ENCODE results near the gene SOCS7.

The SOCS7 gene

GRCh38 chr17:38343608-38344419 lies 7.8 kb upstream of the SOCS7 start, which contains the start of gene GPR179:
Gene GPR179 (minus strand): TSS chr17:38343956. CDS start chr17:38343789, 167 bp downstream.
- DNase-seq, result no peak
- H2AK5ac ChIP-seq (ENCODE audit: low read length, severe bottlenecking), result no peak within 1 kb of the TSS
- H2BK15ac ChIP-seq (ENCODE audit: low read depth, poor library complexity, severe bottlenecking), result no peak within 1 kb of the TSS
- H2BK120ac ChIP-seq (ENCODE audit: low read depth, low read length), result no peak within 1 kb of the TSS
- H3K79me1 ChIP-seq (replicated peaks; ENCODE audit: low read length, poor library complexity, severe bottlenecking), result no peaks in the 10 kb centered on the region
- H3K27ac ChIP-seq (ENCODE audit: low read length, poor library complexity, severe bottlenecking), result no peak within 1 kb of the TSS
- H3K4me3 ChIP-seq (ENCODE audit: insufficient read depth in 1 of 2, low read depth in 1 of 2, low read length in 2 of 2), result no peak within 1 kb of the TSS
- H3K4ac ChIP-seq (ENCODE audit: low read depth in 1 of 2, low read length in 2 of 2), result no peak within 1 kb of the TSS
- no peak within 1 kb of the TSS for H2AFZ ChIP-seq (ENCODE audit: low read depth, low read length)
- H4K91ac ChIP-seq (ENCODE audit: low read length), result no peak within 1 kb of the TSS
- peaks cover 32 to 38% of the 10 kb centered on the region in 2 experiments for H3K27me3 ChIP-seq (ENCODE audit: control insufficient read depth in 1 of 2, insufficient read depth in 1 of 2, low read length in 2 of 2)
- no peak within 1 kb of the TSS for H3K18ac ChIP-seq (ENCODE audit: low read depth in 1 of 2, low read length in 2 of 2)
- H3K36me3 ChIP-seq (ENCODE audit: control insufficient read depth in 1 of 2, insufficient read depth in 2 of 2, low read depth in 1 of 2, low read length in 2 of 2), result no peaks in the 10 kb centered on the region
- no peak within 1 kb of the TSS for H2BK5ac ChIP-seq (ENCODE audit: low read depth, low read length, poor library complexity, severe bottlenecking)
- H3K14ac ChIP-seq (ENCODE audit: low read length in 2 of 2), result peak within 1 kb of the TSS in 1 of 2 experiments; percentile 94
- peaks cover 5% of the 10 kb centered on the region for H3K4me1 ChIP-seq (ENCODE audit: control insufficient read depth, insufficient read depth, low read depth, low read length)
- WGBS, result 89% methylated on average over 17 of the region's 18 CpGs
- no peaks in the 10 kb centered on the region for H3K9me3 ChIP-seq (ENCODE audit: control insufficient read depth, low read length)
- no peak within 1 kb of the TSS for H3K4me2 ChIP-seq (ENCODE audit: low read length, poor library complexity, severe bottlenecking)
- H3K9ac ChIP-seq (ENCODE audit: low read length), result no peak within 1 kb of the TSS
- H2BK12ac ChIP-seq (ENCODE audit: low read length in 2 of 2), result no peak within 1 kb of the TSS
- no peak within 1 kb of the TSS for H4K8ac ChIP-seq (ENCODE audit: low read length)
- no peak within 1 kb of the TSS for H3K23ac ChIP-seq (ENCODE audit: low read length in 2 of 2)

- Histone ChIP-seq H3K4ac (ENCODE audit: low read depth in 1 of 2, low read length in 2 of 2) (no peak overlapping the region), H2BK120ac (ENCODE audit: low read depth, low read length) (no peak overlapping the region), H2BK15ac (ENCODE audit: low read depth, poor library complexity, severe bottlenecking) (no peak overlapping the region), H2AK5ac (ENCODE audit: low read length, severe bottlenecking) (no peak overlapping the region), H2BK12ac (ENCODE audit: low read length in 2 of 2) (no peak overlapping the region), H3K27me3 (ENCODE audit: control insufficient read depth in 1 of 2, insufficient read depth in 1 of 2, low read length in 2 of 2) (peaks cover 27 to 32% of the 10 kb centered on the region in 2 experiments), H3K27ac (ENCODE audit: low read length, poor library complexity, severe bottlenecking) (no peak overlapping the region), H3K36me3 (ENCODE audit: control insufficient read depth in 1 of 2, insufficient read depth in 2 of 2, low read depth in 1 of 2, low read length in 2 of 2) (no peaks in the 10 kb centered on the region), H2AFZ (ENCODE audit: low read depth, low read length) (no peak overlapping the region), H3K18ac (ENCODE audit: low read depth in 1 of 2, low read length in 2 of 2) (no peak overlapping the region), H3K9ac (ENCODE audit: low read length) (no peak overlapping the region), H3K4me2 (ENCODE audit: low read length, poor library complexity, severe bottlenecking) (no peak overlapping the region), H3K79me1 (replicated peaks; ENCODE audit: low read length, poor library complexity, severe bottlenecking) (no peaks in the 10 kb centered on the region), H3K4me3 (ENCODE audit: insufficient read depth in 1 of 2, low read depth in 1 of 2, low read length in 2 of 2) (no peak overlapping the region), H3K4me1 (ENCODE audit: control insufficient read depth, insufficient read depth, low read depth, low read length) (peaks cover 5% of the 10 kb centered on the region), H3K9me3 (ENCODE audit: control insufficient read depth, low read length) (no peaks in the 10 kb centered on the region), H4K8ac (ENCODE audit: low read length) (no peak overlapping the region), H4K91ac (ENCODE audit: low read length) (no peak overlapping the region), H3K23ac (ENCODE audit: low read length in 2 of 2) (no peak overlapping the region), H2BK5ac (ENCODE audit: low read depth, low read length, poor library complexity, severe bottlenecking) (no peak overlapping the region), H3K14ac (ENCODE audit: low read length in 2 of 2) (peak overlapping the region in 1 of 2 experiments; percentile 94)
- DNase-seq, result no peak
- WGBS, result 93% methylated on average over 3 of the region's 3 CpGs
Observed at GRCh38 chr17:38344420-38344745, 7.3 kb upstream of the SOCS7 start.

- Histone ChIP-seq H2BK5ac (ENCODE audit: low read depth, low read length, poor library complexity, severe bottlenecking) (no peak overlapping the region), H2AFZ (ENCODE audit: low read depth, low read length) (no peak overlapping the region), H3K23ac (ENCODE audit: low read length in 2 of 2) (no peak overlapping the region), H3K14ac (ENCODE audit: low read length in 2 of 2) (no peak overlapping the region), H3K79me1 (replicated peaks; ENCODE audit: low read length, poor library complexity, severe bottlenecking) (no peaks in the 10 kb centered on the region), H2AK5ac (ENCODE audit: low read length, severe bottlenecking) (no peak overlapping the region), H3K4me1 (ENCODE audit: control insufficient read depth, insufficient read depth, low read depth, low read length) (peaks cover 5% of the 10 kb centered on the region), H4K91ac (ENCODE audit: low read length) (no peak overlapping the region), H3K4me3 (ENCODE audit: insufficient read depth in 1 of 2, low read depth in 1 of 2, low read length in 2 of 2) (no peak overlapping the region), H3K9me3 (ENCODE audit: control insufficient read depth, low read length) (no peaks in the 10 kb centered on the region), H2BK120ac (ENCODE audit: low read depth, low read length) (no peak overlapping the region), H3K4ac (ENCODE audit: low read depth in 1 of 2, low read length in 2 of 2) (no peak overlapping the region), H3K4me2 (ENCODE audit: low read length, poor library complexity, severe bottlenecking) (no peak overlapping the region), H3K27ac (ENCODE audit: low read length, poor library complexity, severe bottlenecking) (no peak overlapping the region), H3K9ac (ENCODE audit: low read length) (no peak overlapping the region), H3K27me3 (ENCODE audit: control insufficient read depth in 1 of 2, insufficient read depth in 1 of 2, low read length in 2 of 2) (peaks cover 25 to 31% of the 10 kb centered on the region in 2 experiments), H3K18ac (ENCODE audit: low read depth in 1 of 2, low read length in 2 of 2) (no peak overlapping the region), H2BK12ac (ENCODE audit: low read length in 2 of 2) (no peak overlapping the region), H4K8ac (ENCODE audit: low read length) (no peak overlapping the region), H3K36me3 (ENCODE audit: control insufficient read depth in 1 of 2, insufficient read depth in 2 of 2, low read depth in 1 of 2, low read length in 2 of 2) (no peaks in the 10 kb centered on the region), H2BK15ac (ENCODE audit: low read depth, poor library complexity, severe bottlenecking) (no peak overlapping the region)
- no peak for DNase-seq
- 92% methylated on average over 7 of the region's 7 CpGs for WGBS
Observed at GRCh38 chr17:38345743-38346142, 5.9 kb upstream of the SOCS7 start.

GRCh38 chr17:38349097-38349730 lies 2.4 kb upstream of the SOCS7 start:
- no peak overlapping the region for H3K23ac ChIP-seq (ENCODE audit: low read length in 2 of 2)
- no peak overlapping the region for H3K4me3 ChIP-seq (ENCODE audit: insufficient read depth in 1 of 2, low read depth in 1 of 2, low read length in 2 of 2)
- DNase-seq, result peak; percentile 86
- H3K18ac ChIP-seq (ENCODE audit: low read depth in 1 of 2, low read length in 2 of 2), result no peak overlapping the region
- no peak overlapping the region for H3K4ac ChIP-seq (ENCODE audit: low read depth in 1 of 2, low read length in 2 of 2)
- H4K8ac ChIP-seq (ENCODE audit: low read length), result no peak overlapping the region
- H4K91ac ChIP-seq (ENCODE audit: low read length), result no peak overlapping the region
- peaks cover 5% of the 10 kb centered on the region in 2 experiments for H3K27me3 ChIP-seq (ENCODE audit: control insufficient read depth in 1 of 2, insufficient read depth in 1 of 2, low read length in 2 of 2)
- H3K14ac ChIP-seq (ENCODE audit: low read length in 2 of 2), result no peak overlapping the region
- H2AFZ ChIP-seq (ENCODE audit: low read depth, low read length), result no peak overlapping the region
- H3K9me3 ChIP-seq (ENCODE audit: control insufficient read depth, low read length), result no peaks in the 10 kb centered on the region
- H3K9ac ChIP-seq (ENCODE audit: low read length), result no peak overlapping the region
- no peak overlapping the region for H2AK5ac ChIP-seq (ENCODE audit: low read length, severe bottlenecking)
- H3K4me1 ChIP-seq (ENCODE audit: control insufficient read depth, insufficient read depth, low read depth, low read length), result peaks cover 5% of the 10 kb centered on the region
- H2BK5ac ChIP-seq (ENCODE audit: low read depth, low read length, poor library complexity, severe bottlenecking), result no peak overlapping the region
- no peak overlapping the region for H3K27ac ChIP-seq (ENCODE audit: low read length, poor library complexity, severe bottlenecking)
- H2BK15ac ChIP-seq (ENCODE audit: low read depth, poor library complexity, severe bottlenecking), result no peak overlapping the region
- H3K79me1 ChIP-seq (replicated peaks; ENCODE audit: low read length, poor library complexity, severe bottlenecking), result peaks cover 6% of the 10 kb centered on the region
- H3K36me3 ChIP-seq (ENCODE audit: control insufficient read depth in 1 of 2, insufficient read depth in 2 of 2, low read depth in 1 of 2, low read length in 2 of 2), result no peaks in the 10 kb centered on the region
- no peak overlapping the region for H2BK120ac ChIP-seq (ENCODE audit: low read depth, low read length)
- no peak overlapping the region for H3K4me2 ChIP-seq (ENCODE audit: low read length, poor library complexity, severe bottlenecking)
- H2BK12ac ChIP-seq (ENCODE audit: low read length in 2 of 2), result no peak overlapping the region
- WGBS, result 15% methylated on average over 8 of the region's 8 CpGs
